ENCODE results near the gene CMIP. TPM values are rescaled to one million over a fixed set of nuclear protein-coding genes. Genes with fewer than 3 reads are reported as not detected.

The CMIP gene
- total RNA-seq, 1 donor from 2014 or later, result 10.5 TPM

DNA sequence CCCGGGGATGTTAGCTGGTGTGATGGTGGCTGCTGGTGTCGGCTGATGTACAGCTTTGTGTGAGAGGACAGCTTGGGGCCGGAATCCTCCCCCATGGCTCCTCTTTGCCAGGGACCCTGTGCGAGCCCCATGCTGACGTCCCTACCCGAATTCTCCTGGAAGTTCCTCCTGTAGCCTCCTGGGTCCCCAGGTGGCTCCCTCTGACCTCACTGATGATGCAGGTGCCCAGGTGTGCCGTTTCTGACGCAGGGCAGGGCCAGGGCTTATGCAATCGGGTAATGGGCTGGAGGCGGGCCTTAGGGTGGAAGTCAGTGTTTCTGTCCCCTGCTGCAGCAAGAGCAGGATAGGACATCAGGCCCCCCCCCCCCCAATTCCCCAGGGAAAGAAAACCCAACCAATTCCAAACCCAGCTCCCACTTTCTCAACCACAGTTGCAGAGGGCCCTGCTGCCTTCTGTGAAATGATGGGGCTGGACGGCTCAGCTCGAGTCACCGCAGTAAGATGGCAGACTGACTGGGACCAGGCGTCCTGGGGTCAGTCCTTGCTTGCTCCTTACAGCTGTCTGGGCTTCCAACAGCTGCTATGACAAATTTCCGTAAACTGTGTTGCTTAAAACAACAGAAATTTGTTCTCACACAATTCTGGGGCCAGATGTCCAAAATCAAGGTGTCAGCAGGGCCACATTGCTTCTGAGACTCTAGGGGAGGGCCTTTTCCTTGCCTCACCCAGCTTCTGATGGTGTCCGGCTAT lies 195.5 kb downstream of the CMIP start:
- intact Hi-C loops (cut with DNase I), result no loop called here
- DNase-seq (ENCODE audit: missing footprints) (no peak), ATAC-seq (no peak)

- DNase-seq (ENCODE audit: missing footprints) (no peak), ATAC-seq (no peak)
- intact Hi-C loops (cut with DNase I), result no loop called here
These were observed 196.1 kb downstream of the CMIP start for GRCh38 chr16:81640681-81641070.

DNA sequence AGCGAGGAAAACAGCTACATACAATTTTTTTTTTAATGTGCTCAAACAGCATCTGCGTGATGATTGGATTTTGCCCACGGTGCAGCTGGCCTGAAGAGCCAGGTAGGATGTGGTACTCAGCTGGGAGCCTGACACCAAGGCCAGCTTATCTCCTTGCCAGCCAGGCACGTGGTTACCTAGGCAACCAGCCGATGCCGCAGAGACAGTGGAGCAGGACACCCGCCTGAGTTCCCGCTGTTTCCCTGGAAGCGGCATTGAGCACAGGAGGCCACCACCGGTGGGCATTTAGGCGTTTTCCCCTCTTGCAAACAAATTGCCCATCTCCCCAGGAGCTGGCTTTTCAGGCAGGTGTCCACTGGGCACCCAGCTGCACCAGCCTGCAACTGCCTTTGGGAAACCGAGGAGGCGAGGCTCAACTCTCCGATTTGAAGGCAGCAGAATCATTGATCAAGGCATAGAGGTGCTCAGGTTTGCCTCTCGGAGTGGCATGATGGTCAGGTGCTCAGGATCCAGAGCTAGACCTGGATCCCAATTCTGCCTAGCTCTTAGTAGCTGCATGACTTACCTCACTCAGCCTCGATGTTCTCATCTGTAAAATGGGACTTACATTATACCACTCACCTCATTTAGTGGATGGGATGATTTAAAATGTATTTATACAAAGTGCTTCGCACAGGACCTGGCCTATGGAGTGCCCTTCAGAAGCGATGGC lies 196.9 kb downstream of the CMIP start:
- no peak for ATAC-seq
- intact Hi-C loops (cut with DNase I), result no loop called here

GRCh38 chr16:81642107-81642436 lies 197.5 kb downstream of the CMIP start:
- intact Hi-C loops (cut with DNase I), result no loop called here
- no peak for DNase-seq (ENCODE audit: missing footprints)
- ATAC-seq, result no peak

More for the DNA sequence above, 196.9 kb downstream of the CMIP start:
- DNase-seq (ENCODE audit: missing footprints), result no peak

DNA sequence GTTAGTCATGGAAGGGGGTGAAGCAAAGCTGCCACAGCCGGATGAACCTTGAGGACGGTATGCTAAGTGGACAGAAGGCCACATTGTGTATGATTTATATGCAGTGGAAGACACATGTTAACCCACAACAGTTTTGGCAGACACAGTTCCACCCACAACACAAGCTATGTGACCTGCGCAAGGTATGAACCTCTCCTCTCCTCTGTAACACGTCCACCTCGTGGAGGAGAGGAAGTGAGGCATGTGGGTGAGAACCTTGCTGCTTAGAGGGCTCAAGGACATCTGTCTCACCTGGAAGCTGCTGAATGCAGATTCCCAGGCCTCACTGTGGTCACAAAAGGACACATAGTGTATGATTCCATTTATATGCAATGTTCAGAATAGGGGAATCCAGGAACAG lies 198.3 kb downstream of the CMIP start:
- intact Hi-C loops (cut with DNase I), result no loop called here
- DNase-seq (ENCODE audit: missing footprints) (no peak), ATAC-seq (no peak)

DNA sequence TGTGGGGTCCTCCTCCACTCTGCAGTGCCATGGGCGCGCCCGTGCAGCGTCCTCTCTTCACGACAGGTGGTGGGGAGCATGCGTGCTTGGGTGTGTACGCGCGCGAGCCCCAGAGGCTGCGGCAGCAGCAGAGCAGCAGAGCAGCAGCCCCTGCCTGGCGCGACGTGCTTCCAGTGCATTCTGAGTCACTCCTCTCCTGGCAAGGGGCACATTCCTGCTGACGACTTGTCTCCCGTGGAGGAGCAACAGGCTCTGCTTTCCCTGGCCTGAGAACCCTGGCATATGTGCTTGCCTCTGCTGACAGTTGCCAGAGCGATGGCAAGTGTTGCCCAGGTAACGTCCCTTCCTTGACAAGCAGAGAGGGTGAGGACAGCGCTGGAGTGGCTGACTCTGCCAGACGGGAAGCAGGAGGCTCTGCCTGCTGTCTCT lies 200.7 kb downstream of the CMIP start:
- ATAC-seq, result peak; percentile 90
- no peak for DNase-seq (ENCODE audit: missing footprints)
- intact Hi-C loops (cut with DNase I), result no loop called here

DNA sequence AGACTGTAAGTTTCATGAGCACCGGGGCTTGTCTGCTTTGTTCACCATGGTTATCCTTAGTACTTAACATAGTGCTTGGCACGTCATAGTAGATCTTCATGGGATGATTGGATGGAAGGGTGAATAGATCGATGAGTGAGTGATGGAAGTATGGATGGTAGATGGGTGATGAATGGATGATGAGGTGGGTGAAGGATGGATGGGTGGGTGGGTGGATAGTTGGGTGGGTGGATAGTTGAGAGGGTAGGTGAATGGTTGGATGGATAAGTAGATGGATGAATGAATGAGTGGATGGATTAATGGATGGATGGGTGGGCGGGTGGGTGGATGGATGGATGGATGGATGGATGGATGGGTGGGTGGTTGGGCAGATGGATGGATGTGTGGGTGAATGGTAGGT lies 201.3 kb downstream of the CMIP start:
- DNase-seq (ENCODE audit: missing footprints), result no peak
- ATAC-seq, result no peak
- intact Hi-C loops (cut with DNase I), result no loop called here

DNA sequence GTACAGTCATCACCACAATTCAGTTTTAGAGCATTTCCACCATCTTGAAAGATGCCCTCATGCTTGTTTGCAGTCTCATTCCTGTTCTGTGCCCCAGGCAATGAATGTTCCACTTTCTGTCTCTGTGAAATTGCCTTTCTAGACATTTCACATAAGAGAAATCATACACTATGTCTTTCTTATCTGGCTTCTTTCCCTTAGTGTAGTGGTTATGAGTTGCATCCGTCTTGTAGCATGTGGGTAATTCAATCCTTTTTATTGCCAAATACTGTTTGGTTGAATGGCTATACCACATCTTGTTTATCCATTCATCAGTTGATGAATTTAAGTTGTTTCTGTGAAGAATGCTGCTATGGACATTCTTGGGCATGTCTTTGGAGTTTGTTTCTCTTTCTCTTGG lies 202.0 kb downstream of the CMIP start:
- ATAC-seq, result no peak
- no peak for DNase-seq (ENCODE audit: missing footprints)
- intact Hi-C loops (cut with DNase I), result no loop called here

DNA sequence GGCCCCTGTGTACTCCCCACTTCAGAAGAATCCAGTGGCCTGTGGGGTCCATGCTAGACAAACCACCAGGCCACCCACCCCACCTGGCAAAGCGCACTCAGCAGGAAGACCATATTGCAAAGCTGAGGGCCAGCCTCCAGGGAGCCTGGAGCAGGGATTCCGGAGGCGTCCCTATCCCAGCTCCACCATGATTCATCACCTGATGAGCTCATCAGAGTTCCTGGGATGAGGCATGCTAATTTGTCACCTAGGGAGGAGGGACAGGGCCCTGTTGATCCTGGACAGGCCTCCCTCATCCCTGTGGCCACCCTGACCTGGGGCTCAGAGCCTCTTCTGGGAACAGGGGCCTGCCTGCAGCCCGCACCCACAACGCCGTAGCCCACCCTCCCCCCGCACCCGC lies 202.9 kb downstream of the CMIP start:
- intact Hi-C loops (cut with DNase I), result no loop called here
- ATAC-seq (no peak), DNase-seq (ENCODE audit: missing footprints) (no peak)

DNA sequence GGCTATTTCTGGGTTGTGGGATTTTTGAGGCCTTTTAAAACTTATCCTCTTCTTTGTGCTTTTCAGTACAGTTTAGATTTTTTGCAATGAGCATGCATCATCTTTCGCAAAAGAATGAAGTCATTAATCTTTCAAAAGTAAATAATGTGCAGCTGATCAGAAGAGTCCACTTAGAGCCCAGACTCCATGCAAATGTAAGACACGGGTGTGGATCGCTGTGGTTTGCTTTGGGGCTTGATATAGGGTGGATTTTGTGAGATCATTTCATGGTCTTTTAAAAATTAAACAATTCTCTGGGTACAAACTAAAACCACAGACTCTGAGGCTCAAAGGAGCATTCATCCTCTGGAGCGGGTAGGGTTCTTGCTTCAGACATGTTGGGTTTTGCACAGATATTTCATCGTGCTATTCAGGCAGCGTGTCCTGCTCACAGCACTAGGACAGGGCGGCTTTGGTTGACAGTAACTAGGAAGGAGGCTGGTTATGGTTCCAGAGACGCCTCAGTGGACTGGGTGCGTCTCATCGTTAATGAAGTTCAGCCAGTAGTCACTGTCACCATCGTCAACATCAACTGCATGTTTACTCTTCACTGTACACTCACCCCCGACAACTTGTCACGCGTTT lies 205.1 kb downstream of the CMIP start:
- no peak for ATAC-seq
- intact Hi-C loops (cut with DNase I), result no loop called here

DNA sequence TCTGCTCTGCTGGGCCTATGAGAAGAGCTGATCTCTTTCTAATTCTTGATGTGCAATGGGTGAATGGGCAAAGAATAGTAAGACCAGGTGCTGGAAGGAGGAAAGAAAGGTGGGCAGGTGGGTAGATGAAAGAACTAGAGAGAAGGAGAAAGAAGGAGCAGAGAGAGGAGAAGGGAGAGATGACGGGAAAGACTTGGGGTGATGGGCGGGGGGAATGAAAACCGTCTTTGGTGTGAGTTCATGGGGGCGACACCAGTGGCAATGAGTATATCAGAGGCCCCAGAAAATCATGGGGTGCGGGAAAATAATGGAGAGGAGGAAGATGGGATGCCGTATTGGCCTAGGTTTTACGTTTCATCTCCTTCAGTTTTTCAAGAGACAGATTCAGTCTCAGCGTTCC lies 205.7 kb downstream of the CMIP start:
- ATAC-seq (no peak), DNase-seq (ENCODE audit: missing footprints) (no peak)
- intact Hi-C loops (cut with DNase I), result no loop called here

More for the DNA sequence above, 205.1 kb downstream of the CMIP start:
- no peak for DNase-seq (ENCODE audit: missing footprints)

DNA sequence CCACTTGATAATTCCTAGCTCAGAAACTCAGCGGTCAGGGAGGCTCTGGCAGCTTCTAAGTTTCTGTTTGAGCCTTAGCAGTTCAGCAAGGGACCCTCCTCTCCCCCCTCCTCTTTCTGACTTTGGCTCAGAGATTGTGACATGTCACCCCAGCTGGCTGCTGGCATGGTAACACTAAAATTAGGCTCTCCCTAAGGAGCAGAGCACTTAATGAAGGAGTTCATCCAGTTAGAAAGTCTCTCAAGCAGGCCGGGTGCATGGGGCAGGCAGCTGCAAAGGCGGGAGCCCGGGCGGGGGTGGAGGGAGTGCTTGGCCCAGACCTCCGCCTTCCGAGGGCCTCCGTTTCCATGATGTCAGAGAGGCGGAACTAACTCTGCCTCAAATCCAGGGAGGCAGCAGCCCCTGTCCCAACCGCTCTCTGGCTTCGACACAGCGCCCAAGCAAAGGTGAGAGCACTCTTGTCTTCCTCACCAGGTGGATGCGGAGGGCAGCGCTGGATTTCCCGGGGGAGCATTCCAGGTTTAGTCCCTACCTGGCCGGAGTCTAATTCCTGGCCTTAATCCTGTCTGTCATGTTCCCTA lies 206.5 kb downstream of the CMIP start:
- peak; percentile 89 for ATAC-seq
- intact Hi-C loops (cut with DNase I), result no loop called here
- DNase-seq (ENCODE audit: missing footprints), result peak; percentile 85

GRCh38 chr16:81651758-81652718 lies 207.4 kb downstream of the CMIP start:
- DNase-seq (ENCODE audit: missing footprints) (no peak), ATAC-seq (no peak)
- intact Hi-C loops (cut with DNase I), result no loop called here

DNA sequence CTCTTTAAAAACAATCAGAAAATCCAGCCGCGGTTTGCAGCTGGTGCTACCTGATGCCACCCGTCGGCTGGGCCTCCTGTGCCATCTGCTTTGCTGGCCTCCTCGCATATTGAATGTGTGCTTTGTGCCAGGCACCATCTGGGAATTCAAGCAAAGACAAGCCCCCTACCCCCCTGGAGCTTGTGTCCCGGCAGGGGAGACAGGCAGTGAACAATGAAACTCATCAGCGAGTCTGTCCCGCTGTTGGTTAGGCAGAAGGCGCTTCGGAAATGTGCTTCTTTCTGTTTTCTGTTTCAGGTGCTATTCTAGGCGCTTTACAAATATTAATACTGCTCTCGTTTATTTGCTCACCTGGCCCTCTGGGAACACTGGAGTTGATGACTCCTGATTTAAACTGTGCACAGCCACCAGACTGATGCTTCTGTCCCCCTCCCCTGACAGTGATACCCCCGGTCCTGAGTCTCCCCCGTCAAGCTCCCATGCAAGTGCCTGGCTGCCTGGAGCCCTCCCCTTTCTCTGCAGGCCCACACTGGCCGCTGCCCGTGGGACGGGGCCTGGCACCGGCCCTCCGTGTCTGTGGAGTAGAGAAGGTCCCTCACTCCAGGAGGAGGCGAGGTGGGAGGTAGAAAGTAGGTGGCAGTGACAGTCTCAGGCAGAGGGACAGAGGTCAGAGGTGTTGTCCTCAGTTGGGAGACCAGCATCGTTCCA lies 208.3 kb downstream of the CMIP start:
- intact Hi-C loops (cut with DNase I), result no loop called here
- no peak for ATAC-seq
- no peak for DNase-seq (ENCODE audit: missing footprints)

DNA sequence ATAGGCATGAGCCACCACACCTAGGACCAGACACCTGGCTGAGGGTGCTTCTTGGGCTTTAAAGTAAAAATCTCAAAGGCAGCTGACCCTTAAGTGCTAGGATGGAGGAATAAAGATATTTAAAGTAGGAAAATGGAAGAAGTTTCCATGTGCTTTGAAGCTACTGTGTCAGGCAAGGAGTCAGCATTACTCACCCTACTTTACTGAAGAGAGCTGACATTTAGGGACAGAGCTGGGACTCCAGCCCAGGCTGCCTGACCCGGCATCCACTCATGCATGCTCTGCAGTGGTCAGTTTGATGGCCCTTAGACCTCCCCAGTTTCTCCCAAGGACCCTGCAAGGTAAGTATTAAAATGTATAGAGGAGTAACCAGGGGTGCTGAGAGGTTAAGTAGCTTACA lies 209.7 kb downstream of the CMIP start:
- intact Hi-C loops (cut with DNase I), result no loop called here
- DNase-seq (ENCODE audit: missing footprints) (no peak), ATAC-seq (no peak)

GRCh38 chr16:81655469-81656162 lies 211.0 kb downstream of the CMIP start:
- no peak for ATAC-seq
- intact Hi-C loops (cut with DNase I), result no loop called here
- no peak for DNase-seq (ENCODE audit: missing footprints)

DNA sequence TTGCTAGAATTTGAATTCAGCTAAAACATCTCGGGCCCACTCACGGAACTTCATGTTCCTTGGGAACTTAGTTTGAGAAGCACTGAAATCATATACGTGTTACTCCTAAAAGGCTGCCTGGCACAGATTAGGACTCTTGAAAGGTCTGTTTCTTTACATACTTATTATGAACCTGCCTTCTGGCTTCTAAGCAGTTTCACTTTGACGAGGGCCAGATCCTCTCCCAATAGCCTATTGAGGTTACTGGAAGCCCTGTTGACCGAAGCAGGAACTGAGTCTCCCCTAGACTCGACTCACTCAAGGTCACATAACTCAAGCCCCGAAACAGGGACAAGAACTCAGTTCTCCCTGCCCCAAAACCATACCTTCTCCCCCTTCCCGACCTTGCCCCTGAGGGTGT lies 212.6 kb downstream of the CMIP start:
- DNase-seq (ENCODE audit: missing footprints), result no peak
- ATAC-seq, result no peak
- intact Hi-C loops (cut with DNase I), result no loop called here

GRCh38 chr16:81657781-81658180 lies 213.2 kb downstream of the CMIP start:
- intact Hi-C loops (cut with DNase I), result no loop called here
- no peak for DNase-seq (ENCODE audit: missing footprints)
- ATAC-seq, result no peak

Measured in Right ventricle myocardium inferior (tissue), 1 donor.